ENCODE measurements around the gene CEP19.
A peak's percentile ranks its signal among the peaks of the same experiment; 100 is the strongest.

The CEP19 gene

DNA sequence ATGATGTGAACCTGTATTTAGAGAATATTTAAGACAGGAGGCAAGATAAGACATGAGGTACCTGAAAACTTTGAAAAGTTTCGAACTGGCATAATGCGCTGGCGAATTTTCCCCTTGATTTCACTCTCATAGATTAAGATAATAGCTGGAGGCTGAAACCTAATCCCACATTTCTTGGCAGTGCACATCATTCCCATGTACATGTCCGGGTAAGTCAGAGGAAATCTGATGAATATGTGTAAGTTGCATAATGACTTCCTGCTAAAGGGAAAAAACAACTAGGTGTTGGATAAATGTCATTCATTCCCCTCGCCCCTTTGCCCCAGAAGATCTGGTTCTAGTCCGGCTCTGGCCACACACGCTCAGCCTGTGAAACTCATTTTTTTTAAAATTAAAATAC is 3.6 kb downstream of the CEP19 start:
- DNase-seq (ENCODE audit: low spot score) = no peak

GRCh38 chr3:196707566-196707965 is 4.5 kb downstream of the CEP19 start:
- DNase-seq (ENCODE audit: low spot score) = no peak

- DNase-seq (ENCODE audit: low spot score) = no peak
These were observed 5.3 kb downstream of the CEP19 start for GRCh38 chr3:196706731-196707130.

- DNase-seq (ENCODE audit: low spot score) = no peak
These were observed 5.7 kb downstream of the CEP19 start for GRCh38 chr3:196706327-196706726.

DNA sequence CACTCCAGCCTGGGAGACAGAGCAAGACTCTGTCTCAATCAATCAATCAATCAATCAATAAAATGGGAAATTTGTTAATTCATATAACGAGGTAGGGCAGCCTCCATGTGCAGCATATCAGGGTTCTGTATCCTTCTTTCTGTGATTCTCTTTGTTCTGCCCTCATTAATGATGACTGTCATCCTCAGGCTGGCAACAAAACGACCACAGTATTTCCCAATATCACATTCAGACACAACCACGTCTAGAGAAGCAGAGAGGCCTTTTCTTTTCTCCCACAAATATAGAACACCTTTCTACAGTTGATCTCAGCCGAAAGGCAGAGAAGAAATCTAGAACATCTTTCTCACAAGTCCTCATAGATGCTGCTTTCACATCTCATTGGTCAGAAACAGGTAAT is 11.2 kb downstream of the CEP19 start:
- DNase-seq (ENCODE audit: low spot score) = no peak

GRCh38 chr3:196699749-196700148 is 12.3 kb downstream of the CEP19 start:
- no peak for DNase-seq (ENCODE audit: low spot score)

- DNase-seq (ENCODE audit: low spot score) = no peak
These were observed 14.8 kb downstream of the CEP19 start for GRCh38 chr3:196697270-196697669.

DNA sequence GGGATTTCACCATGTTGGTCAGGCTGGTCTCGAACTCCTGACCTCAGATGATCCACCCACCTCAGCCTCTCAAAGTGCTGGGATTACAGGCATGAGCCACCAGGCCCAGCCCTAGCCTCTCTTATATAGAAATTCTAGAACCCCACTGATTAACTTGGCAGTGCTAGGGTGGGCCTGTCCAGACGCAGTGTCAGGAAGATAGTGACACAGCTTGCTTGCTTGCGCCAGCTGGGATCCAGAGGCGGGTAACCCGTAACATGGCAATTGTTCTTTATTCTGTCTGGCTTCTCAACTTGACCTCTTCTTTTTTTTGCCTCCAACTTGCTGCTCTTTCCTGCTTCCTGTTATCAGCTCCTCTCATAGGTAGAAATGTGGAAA is 16.2 kb downstream of the CEP19 start:
- no peak for DNase-seq (ENCODE audit: low spot score)

- DNase-seq (ENCODE audit: low spot score) = no peak
These were observed 16.9 kb downstream of the CEP19 start for GRCh38 chr3:196694941-196695848.

- DNase-seq (ENCODE audit: low spot score) = peak; percentile 50
These were observed 17.8 kb downstream of the CEP19 start for GRCh38 chr3:196694202-196694638.

- DNase-seq (ENCODE audit: low spot score) = no peak
These were observed 20.7 kb downstream of the CEP19 start for GRCh38 chr3:196691386-196691785.

GRCh38 chr3:196689941-196690660 is 21.9 kb downstream of the CEP19 start:
- DNase-seq (ENCODE audit: low spot score) = no peak

- DNase-seq (ENCODE audit: low spot score) = peak; percentile 74
These were observed 23.7 kb downstream of the CEP19 start for GRCh38 chr3:196688349-196688748.

GRCh38 chr3:196686436-196686835 is 25.6 kb downstream of the CEP19 start:
- DNase-seq (ENCODE audit: low spot score) = no peak

- peak; percentile 65 for DNase-seq (ENCODE audit: low spot score)
These were observed 27.3 kb downstream of the CEP19 start for GRCh38 chr3:196684548-196685407.

- no peak for DNase-seq (ENCODE audit: low spot score)
These were observed 34.1 kb downstream of the CEP19 start for GRCh38 chr3:196677931-196678330.

DNA sequence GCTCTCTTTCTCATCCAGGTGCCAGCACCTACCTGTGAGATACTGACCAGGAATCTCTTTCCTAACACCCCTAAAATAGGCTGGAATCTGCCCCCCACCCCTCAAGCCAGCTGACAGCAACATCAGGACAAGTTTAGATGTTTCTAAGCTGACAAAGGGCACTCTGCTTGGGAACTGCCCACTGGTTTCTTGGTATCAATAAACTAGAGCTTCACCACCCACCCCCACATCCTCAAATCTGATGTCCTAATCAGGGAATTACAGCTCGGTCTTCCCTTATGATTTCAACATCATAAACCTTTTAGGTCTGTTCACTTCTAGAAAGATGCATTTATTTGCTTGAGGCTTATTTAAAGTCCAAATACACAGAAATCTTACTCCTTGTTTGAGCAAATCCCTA is 34.7 kb downstream of the CEP19 start:
- no peak for DNase-seq (ENCODE audit: low spot score)

DNA sequence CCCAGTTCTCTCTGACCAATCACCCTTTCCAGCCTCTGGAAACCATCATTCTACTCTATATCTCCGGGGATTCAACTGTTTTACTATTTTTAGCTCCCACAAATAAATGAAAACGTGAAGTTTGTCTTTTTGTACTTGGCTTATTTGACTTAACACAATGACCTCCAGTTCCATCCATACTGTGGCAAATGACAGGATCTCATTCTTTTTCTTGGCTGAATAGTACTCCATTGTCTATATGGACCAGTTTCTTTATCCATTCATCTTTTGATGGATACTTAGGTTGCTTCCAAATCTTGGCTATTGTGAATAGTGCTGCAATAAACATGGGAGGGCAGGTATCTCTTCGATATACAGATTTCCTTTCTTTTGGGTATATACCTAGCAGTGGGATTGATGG is 38.4 kb downstream of the CEP19 start:
- DNase-seq (ENCODE audit: low spot score) = no peak

GRCh38 chr3:196670339-196670738 is 41.7 kb downstream of the CEP19 start:
- DNase-seq (ENCODE audit: low spot score) = no peak

GRCh38 chr3:196667056-196667825 is 44.8 kb downstream of the CEP19 start:
- no peak for DNase-seq (ENCODE audit: low spot score)

DNA sequence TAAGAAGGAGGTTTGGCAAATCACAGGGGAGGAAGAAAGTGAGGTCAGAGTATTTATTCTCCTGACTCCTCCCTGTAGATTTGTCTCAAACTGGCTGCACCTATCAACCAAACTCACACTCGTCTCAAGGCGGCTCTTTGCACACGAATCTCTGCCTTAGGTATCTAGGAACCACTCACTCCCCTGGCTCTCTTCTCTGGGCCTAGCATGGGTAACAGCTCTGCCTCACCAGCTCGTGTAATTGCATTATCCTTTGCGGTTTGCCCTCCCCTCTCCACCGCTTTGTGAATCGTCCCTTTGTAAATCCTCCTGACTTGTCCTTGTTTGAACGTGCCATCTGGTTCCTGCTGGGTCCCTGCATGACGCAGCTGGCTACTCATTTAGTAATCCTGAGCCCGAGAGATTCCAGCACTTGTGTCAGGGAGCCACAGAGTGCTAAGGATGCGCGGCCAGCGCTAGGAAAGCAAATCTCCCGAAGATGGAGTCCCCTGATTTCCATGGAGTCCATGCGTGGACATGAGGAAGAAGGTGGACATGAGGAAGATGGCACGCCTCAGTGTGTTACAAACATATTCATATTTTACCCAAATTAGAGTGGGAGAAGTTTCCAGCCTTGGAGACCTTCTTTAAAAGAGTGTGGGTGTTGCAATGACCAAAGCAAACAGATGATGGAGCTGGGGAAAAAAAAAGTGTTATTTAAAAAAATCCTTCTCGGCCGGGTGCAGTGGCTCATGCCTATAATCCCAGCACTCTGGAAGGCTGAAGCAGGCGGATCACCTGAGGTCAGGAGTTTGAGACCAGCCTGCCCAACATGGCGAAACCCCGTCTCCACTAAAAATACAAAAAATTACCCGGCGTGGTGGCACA is 45.8 kb downstream of the CEP19 start:
- peak; percentile 39 for DNase-seq (ENCODE audit: low spot score)

Measured in hepatic stellate cell (primary cell).